Adrenal gland (tissue), 5 donors: ENCODE results near the gene RABAC1.

Experiments used
- CTCF ChIP-seq, 6 experiments: fragments of 450-650 bp in 4 of 6; fragments of 200-600 bp in 2 of 6; sonication (generic) in 1 of 6; IDR thresholded peaks; 1 replicate in 5 of 6; 2 replicates in 1 of 6; pipeline versions ENCODE4 v1.5.1 to v1.8.0; 2016 to 2021; ENCODE audit warnings: antibody characterized with exemption in 6 of 6, mild to moderate bottlenecking in 2 of 6, moderate library complexity in 1 of 6
- POLR2A ChIP-seq, 2 donors: fragments of 450-650 bp; IDR thresholded peaks; one replicate each; pipeline ENCODE4 v1.6.1; 2017; ENCODE audit warnings: antibody characterized with exemption in 2 of 2, mild to moderate bottlenecking in 2 of 2, moderate library complexity in 1 of 2
- donor health status: DM: no; HTN: no; CAD: no.

- TF ChIP-seq CTCF (IDR thresholded peaks at IDR 0.05) (no peak), POLR2A (IDR thresholded peaks at IDR 0.05) (no peak)
Measured at GRCh38 chr19:42003506-42004294, 44.6 kb upstream of the RABAC1 start.
